Heart left ventricle (tissue), 13 donors: ENCODE measurements around the gene SLC22A23.

Experiments used
- CTCF ChIP-seq, 12 donors: fragments of 200-600 bp; sonication (generic) in 4 of 12; IDR thresholded peaks; one replicate each; pipeline versions ENCODE4 v1.5.0 to v1.8.0; 2018 to 2022; ENCODE audit warnings: antibody characterized with exemption in 12 of 12, mild to moderate bottlenecking in 5 of 12
- POLR2A ChIP-seq, 2 donors: fragments of 450-650 bp; IDR thresholded peaks; one replicate each; pipeline ENCODE4 v1.6.1; 2017; ENCODE audit warnings: antibody characterized with exemption in 2 of 2, mild to moderate bottlenecking in 2 of 2, moderate library complexity in 2 of 2
- donor health status: ischemic (EF 13 %, LVEDD 7.1; RV severe dilation, severe dysfunction).
- donor health status: DM: no; HTN: yes; CAD: no.
- donor health status: DM: no; HTN: no; CAD: no.
- donor health status: ischemic (EF 25% LVEDD 6.9; RV normal size, moderate dysfunction).
- donor health status: ischemic (EF 25% LVEDD 5.7; RV mildly dilated, moderate dysfunction).
- donor health status: ischemic (EF 35%, LVEDD 5.7; RV mildly dilated, moderate dysfunction).
- donor health status: nonischemic (EF 11% LVEDD 7.7; RV severe dilation, severe dysfunction).
- donor health status: DM: yes; HTN: yes; CAD: no.
- donor health status: PGD.
- donor health status: ischemic (EF 29% LVEDD 5.4; RV normal size, mild dysfunction).
- donor health status: nonischemic (EF 23%, LVEDD 6.1; RV moderate dilation, normal function).

GRCh38 chr6:3305216-3305565 is 151.7 kb downstream of the SLC22A23 start:
- TF ChIP-seq POLR2A (IDR thresholded peaks at IDR 0.05) (no peak), CTCF (IDR thresholded peaks at IDR 0.05) (no peak)
